Upper lobe of left lung (tissue), 4 donors: ENCODE data around the gene BSCL2.

Experiments used
- CTCF ChIP-seq, 6 experiments: fragments of 450-650 bp in 4 of 6; fragments of 200-600 bp in 2 of 6; sonication (generic) in 2 of 6; IDR thresholded peaks; one replicate each; pipeline ENCODE4 v1.5.1; 2016 to 2019; ENCODE audit warnings: antibody characterized with exemption in 6 of 6
- EP300 ChIP-seq, 4 donors: sonication (generic); formaldehyde crosslinking; IDR thresholded peaks; one replicate each; pipeline ENCODE4 v1.5.1; 2017; ENCODE audit warnings: antibody characterized with exemption in 4 of 4, control low read depth in 2 of 4
- POLR2A ChIP-seq, 4 donors: fragments of 450-650 bp; IDR thresholded peaks; one replicate each; pipeline ENCODE4 v1.5.1; 2016 to 2017; ENCODE audit warnings: antibody characterized with exemption in 4 of 4, mild to moderate bottlenecking in 2 of 4
- POLR2AphosphoS5 ChIP-seq, 2 donors: sonication (generic); formaldehyde crosslinking; IDR thresholded peaks; one replicate each; pipeline ENCODE4 v1.5.1; 2017; ENCODE audit warnings: antibody characterized with exemption in 2 of 2

- TF ChIP-seq POLR2AphosphoS5 (IDR thresholded peaks at IDR 0.05) (no peak), CTCF (IDR thresholded peaks at IDR 0.05) (no peak), POLR2A (IDR thresholded peaks at IDR 0.05) (no peak), EP300 (IDR thresholded peaks at IDR 0.05) (no peak)
These were observed 16.9 kb upstream of the BSCL2 start for GRCh38 chr11:62724171-62724570.
